Posterior cingulate gyrus (tissue), 11 donors: ENCODE measurements around the gene SPNS1.
"Not testable (repeated sequence)": the region's sequence is repeated elsewhere in the genome, so short reads cannot be mapped to it uniquely, and the experiment has no call there.

Source experiments
- DNase-seq, 10 donors: peaks; one replicate each; pipeline versions ENCODE4 v3.0.0 to v3.0.0-alpha.2; 2020 to 2021; ENCODE audit warnings: mixed read lengths in 3 of 10
- intact Hi-C: fragments of 100-400 bp; cut with DNase I; formaldehyde crosslinking; loops from one replicate; pipeline ENCODE4 v1.15.1; 2023

Gene SPNS1

DNA sequence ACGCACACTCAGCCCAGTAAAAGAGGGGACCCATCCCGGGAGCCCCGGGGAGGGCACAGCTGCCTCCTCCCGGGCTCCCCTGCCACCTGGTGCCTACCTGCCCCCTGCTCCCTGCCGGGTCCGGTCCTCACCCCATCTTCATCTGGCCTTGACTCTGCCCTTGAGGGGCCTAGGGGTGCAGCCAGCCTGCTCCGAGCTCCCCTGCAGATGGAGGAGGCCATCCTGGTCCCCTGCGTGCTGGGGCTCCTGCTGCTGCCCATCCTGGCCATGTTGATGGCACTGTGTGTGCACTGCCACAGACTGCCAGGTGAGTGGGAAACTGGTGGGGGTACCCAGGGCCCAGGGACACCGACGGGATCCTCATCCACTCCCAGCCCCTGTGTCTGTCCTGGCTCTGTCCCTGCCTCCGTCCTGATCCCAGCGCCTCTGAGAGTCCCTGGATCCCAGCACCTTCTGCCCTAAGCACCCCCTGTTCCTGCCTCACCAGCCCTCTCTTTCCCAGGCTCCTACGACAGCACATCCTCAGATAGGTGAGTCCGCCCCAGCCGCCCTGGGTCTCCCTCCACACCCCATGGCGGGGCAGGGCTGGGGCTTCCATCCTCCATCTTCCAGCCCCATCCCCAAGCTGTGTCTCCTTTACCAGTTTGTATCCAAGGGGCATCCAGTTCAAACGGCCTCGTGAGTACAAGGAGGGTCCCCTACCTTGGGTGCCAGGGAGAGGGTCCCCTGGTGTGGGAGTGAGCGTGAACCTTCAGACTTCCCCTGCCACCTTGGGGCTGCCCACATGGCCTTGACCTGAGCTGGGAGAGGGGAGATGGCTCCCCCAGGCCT, 10.8 kb downstream of the SPNS1 start:
- intact Hi-C loops: no loop called here
- DNase-seq: peak in 2 of 10 donors; percentile 55 to 63

DNA sequence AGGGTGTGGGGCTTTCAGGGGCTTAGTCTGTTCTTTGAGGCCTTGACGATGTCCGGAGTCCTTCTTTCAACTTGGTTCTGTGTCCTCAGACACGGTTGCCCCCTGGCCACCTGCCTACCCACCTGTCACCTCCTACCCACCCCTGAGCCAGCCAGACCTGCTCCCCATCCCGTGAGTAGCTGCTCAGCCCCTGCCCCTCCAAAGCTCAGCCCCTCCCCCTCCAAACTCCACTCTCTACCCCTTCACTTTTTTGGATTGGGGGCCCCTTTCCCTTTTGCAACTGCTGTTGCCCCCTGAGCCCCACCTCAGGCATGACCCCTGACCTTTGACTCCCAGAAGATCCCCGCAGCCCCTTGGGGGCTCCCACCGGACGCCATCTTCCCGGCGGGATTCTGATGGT, 11.5 kb downstream of the SPNS1 start:
- intact Hi-C loops: no loop called here

DNA sequence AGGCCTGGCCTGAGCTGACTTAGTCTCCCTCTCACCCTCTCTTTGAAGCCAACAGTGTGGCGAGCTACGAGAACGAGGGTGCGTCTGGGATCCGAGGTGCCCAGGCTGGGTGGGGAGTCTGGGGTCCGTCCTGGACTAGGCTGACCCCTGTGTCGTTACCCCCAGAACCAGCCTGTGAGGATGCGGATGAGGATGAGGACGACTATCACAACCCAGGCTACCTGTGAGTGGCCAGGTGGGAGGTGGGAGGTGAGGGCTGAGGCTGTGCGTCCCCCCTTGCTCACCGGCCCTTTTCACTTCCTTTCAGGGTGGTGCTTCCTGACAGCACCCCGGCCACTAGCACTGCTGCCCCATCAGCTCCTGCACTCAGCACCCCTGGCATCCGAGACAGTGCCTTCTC, 11.9 kb downstream of the SPNS1 start:
- peak in 2 of 10 donors; percentile 59 to 70 for DNase-seq
- intact Hi-C loops: no loop called here

More for the DNA sequence above, 11.5 kb downstream of the SPNS1 start:
- no peak for DNase-seq

DNA sequence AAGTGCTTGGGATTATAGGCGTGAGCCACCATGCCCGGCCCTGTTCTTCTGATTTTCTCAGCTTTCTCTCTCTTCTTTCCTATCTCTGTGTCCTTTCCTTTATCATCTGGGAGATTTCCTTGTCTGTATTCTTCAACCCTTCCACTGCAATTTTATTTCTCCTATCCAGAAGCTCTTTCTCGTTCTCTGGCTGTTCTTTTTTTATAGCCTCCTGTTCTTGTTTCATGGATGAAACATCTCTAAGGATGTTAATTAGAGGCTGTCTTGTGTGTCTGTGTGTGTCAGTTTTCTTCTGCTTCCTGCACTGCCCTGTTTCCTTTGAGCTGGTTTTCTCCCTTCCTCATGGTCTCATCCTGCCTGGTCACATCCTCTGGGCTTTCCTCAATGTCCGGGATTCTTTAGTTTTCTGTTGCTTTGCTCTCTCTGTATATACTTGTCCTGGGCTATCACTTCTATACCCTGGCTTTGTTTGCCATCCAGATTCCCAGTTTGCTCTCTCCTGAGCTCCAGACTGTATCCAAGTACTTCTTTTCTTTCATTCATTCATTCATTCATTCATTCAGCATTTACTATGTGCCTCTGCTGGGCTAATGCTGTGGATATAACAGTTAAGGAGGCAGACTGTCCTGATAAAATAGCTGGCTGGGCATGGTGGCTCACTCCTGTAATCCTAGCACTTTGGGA, 12.7 kb downstream of the SPNS1 start:
- intact Hi-C loops: no loop called here
- DNase-seq: peak in 1 of 10 donors; percentile 8

DNA sequence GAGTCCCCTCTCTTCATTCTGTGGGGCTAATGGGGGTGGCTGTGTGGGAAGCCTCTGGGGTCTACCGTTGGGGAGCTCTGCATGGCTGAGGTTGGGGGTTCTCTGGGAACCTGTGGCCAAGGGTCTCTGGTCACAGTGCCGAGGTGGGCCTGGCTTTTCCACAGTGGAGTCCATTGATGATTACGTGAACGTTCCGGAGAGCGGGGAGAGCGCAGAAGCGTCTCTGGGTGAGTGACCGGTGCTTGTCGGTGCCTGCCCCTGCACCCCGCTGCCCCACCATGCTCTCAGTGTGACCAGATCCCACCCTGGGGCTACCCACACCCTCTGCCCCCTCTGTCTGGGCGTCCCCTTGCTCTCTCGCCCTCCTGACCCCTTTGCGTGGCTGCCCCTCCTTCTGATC, 14.8 kb downstream of the SPNS1 start:
- intact Hi-C loops: no loop called here
- DNase-seq: peak in 2 of 10 donors; percentile 21 to 57

DNA sequence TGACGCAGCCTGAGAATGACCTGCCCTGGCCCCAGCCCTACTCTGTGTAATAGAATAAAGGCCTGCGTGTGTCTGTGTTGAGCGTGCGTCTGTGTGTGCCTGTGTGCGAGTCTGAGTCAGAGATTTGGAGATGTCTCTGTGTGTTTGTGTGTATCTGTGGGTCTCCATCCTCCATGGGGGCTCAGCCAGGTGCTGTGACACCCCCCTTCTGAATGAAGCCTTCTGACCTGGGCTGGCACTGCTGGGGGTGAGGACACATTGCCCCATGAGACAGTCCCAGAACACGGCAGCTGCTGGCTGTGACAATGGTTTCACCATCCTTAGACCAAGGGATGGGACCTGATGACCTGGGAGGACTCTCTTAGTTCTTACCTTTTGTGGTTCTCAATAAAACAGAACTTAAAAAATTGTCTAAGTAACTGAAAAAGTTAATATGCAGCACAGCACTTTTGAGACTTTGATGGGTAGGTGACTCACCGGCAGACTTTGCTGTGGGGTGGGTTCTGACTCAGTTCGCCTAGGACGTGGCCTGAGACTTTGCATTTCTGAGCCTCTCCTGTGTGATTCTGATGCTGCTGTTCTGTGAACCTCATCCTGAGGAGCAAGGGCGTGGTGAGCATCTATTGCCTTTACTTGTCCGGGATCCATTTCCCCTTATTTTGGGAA, 15.9 kb downstream of the SPNS1 start:
- intact Hi-C loops: no loop called here
- peak in 2 of 10 donors; percentile 16 to 59 for DNase-seq

DNA sequence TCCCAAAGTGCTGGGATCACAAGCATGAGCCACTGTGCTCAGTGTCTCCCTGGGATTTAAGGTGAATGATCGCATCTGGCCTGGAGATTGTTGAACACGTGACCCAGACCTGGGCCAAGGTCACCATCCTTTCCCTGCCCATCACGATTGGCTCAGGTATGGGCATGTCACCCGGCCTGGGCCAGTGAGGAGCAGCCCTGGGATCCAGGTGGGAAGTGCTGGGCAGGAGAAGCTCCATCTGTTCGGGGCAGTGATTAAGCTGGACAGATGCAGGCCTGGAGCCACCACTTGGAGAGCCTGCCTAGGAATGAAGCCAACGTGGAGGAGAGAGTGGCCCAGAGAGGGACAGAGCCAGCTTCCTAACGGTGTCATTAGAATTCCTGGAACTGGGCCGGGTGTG, 17.1 kb downstream of the SPNS1 start:
- DNase-seq: peak in 2 of 10 donors; percentile 58 to 69
- intact Hi-C loops: no loop called here

DNA sequence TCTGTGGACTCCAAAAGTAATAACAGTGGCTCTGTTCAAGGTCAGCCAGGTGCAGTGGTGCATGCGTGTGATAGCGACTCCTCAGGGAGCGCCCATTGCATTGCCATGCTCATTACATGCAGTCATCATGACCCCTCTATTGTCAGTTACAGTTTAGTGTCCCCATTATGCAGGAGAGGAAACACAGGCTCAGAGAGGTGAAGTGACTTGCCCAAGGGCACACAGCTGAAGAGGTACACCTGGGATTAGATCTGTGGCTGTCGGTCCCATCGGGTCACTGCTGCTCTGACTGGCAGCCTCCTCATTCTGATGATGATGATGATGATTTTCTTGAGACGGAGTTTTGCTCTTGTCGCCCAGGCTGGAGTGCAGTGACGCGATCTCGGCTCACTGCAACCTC, 17.9 kb downstream of the SPNS1 start:
- peak in 1 of 10 donors; percentile 16 for DNase-seq
- intact Hi-C loops: no loop called here

DNA sequence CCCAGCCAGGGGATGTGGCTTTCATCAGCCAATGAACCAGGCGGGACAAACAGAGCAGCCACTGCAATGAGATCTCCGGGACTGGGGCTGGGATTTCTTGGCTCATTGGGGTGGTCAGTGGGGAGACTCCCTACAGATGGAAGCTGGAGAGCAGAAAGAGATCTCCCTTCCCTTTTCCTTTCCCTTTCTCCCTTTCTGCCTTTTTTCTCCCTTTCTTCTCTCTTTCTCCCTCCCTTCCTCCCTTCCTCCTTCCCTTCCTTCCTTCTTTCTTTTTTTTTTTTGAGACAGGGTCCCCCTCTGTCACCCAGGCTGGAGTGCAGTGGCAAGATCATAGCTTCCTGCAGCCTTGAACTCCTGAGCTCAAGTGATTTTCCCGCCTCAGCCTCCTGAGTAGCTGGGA, 24.3 kb downstream of the SPNS1 start:
- intact Hi-C loops: no loop called here
- no peak for DNase-seq

DNA sequence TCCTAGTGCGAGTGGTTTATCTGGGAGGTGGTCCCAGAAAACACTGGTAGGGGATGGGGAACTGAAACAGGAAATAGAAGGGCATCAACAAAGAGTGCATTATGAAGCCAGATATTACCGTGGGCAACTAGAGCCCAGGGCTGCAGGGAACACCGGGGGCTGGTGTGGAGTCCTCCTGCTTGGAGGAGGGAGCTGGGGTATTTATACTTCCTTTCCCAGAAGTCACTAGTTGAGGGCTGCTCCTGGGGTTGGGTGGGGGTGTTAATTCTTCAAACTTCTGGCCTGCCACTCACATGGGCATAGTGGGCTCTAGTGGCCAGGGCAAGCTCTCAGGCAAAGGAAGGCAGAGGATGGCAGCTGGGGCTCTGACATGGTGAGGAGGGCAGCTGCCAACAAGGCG, 25.0 kb downstream of the SPNS1 start:
- intact Hi-C loops: no loop called here
- peak in 1 of 10 donors; percentile 25 for DNase-seq

DNA sequence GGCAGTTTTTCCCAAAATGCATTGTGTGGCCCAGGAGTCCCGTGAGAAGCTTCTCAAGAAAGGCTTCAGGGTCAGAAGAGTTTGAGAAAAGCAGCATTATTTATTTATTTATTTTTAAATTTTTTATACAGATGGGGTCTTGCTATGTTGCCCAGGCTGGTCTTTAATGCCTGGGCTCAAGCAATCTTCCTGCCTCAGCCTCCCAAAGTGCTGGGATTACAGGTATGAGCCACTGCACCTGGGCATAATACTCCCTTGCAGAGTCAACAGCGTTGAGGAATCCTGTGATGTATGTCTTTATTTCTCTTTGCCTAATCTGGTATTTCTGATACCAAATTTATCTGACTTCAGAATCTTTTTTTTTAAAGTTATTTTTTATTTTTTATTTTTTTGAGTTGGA, 25.4 kb downstream of the SPNS1 start:
- DNase-seq: no peak
- intact Hi-C loops: no loop called here

DNA sequence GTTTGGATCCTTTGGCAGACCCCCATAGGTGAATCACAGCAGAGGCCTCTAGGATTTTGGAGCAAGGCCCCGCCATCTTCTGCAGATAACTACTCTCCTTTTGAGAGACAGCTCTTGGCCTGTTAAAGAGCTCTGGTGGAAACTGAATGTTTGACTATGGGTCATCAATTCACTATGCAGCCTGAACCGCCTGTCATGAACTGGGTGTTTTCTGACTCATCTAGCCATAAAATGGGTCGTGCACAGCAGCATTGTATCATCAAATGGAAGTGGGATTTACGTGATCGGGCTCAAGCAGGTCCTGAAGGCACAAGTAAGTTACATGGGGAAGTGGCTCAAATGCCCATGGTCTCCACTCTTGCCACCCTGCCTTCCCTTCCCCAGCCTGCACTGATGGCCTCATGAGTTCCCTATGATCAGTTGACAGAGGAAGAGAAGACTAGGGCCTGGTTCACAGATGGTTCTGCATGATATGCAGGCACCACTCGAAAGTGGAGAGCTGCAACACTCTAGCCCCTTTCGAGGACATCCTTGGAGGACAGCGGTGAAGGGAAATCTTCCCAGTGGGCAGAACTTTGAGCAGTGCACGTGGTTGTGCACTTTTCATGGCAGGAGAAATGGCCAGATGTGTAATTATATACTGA, 30.0 kb downstream of the SPNS1 start:
- peak in 1 of 10 donors; percentile 14 for DNase-seq
- intact Hi-C loops: not testable (repeated sequence)

DNA sequence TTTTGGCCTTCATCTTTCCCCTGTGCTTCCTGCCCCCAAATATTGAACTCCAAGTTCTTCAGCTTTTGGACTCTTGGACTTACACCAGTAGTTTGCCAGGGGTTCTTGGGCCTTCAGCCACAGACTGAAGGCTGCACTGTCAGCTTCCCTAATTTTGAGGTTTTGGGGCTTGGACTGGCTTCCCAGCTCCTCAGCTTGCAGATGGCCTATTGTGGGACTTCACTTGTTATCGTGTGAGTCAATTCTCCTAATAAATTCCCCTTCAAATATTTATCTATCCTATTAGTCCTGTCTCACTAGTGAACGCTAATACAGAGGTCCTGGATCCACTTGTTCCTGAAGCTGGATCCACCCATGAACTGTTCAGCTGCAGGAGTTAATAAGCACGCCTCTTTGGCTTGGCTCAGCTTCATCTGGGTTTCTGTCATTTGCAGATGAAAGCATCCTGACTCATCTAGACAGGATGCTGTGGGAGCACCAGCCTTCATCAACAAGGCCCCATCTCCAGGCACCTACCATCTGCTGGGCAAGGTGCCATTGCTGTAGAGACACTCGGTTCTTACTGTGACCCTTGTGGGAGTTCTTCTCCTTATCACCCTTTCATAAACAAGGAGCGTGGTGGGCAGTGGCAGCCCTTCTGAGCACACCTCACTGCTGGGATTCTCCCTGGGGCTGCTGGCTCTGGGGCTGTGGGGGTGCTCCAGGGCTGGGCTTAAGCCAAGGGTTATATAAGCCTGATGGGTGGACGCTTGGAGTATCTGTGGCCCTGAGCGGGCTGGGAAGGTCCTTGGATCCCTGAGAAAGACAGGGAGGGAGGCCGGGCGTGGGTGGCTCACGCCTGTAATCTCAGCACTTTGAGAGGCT, 33.4 kb downstream of the SPNS1 start:
- peak in 1 of 10 donors; percentile 56 for DNase-seq
- intact Hi-C loops: no loop called here

DNA sequence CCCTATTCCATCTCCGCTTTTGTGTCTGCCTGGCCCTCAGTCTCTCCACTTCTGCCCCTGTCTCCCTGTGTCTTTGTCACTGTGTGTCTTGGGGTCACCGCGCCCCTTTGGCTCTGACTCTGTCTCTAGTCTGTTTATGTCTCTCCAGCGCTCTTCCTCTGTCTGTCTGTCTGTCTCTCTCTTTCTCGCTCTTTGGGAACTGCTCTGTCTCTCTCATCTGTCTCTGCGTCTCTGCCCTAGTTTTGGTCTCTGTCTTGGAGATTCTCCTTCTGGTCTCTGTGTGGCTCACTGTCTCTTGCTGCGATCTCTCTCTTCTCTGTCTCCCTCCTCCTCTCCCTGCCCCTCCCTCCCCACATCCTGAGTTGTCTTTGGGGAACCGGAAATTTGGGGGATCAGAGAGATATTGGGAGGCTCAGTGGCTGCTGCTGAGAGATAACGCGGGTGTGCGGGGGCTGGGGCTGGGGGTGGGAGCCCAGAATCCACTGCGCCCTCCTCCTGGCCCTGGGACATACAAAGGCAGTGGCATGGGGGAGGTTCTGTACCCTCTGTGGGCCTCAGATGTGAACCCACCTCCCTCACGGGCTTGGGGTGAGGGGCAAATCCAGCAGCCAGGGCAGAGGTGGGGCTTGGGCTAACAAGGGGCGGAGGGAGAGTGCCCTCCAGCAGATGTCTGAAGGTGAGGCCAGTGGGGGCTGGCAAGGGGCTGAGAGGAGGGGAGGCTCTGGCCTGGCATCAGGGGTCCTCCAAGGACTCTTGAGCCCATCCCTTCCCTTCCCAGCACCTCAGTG, 34.7 kb downstream of the SPNS1 start:
- intact Hi-C loops: no loop called here
- DNase-seq: peak in 1 of 10 donors; percentile 33

DNA sequence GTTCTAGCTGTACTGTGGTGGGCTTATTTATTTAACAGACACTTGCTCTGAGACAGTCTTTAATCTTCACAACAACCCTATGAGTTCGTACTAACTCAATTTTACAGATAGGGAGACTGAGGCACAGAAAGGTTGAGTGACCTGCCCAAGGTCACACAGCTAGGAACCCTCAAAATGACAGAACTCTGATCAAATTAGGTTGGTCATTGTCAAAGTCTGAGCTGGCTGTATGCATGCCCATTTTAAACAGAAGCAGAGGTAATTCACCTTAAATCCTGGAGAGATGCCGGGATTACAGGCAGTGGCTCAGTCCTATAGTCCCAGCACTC, 35.2 kb downstream of the SPNS1 start:
- DNase-seq: peak in 1 of 10 donors; percentile 2
- intact Hi-C loops: no loop called here

DNA sequence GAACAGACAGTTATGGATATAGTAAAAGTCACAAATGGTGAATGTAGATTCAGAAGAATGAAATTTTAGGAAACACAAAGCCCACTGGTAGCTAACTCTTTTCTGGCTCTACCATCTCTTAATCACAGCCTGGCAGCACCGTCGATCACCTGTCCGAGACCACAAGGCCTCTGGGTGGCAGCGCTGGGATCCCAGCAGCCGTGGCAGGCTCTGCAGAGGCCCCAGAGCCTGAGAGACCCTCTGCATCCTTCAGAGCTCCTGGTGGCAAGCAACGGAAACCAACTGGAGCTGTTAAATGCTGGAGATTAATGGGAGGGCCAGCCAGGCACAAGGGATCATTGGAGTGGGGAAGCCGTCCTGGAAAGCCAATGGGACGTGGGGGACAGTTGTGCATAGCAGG, 36.5 kb downstream of the SPNS1 start:
- peak in 1 of 10 donors; percentile 39 for DNase-seq
- intact Hi-C loops: no loop called here

DNA sequence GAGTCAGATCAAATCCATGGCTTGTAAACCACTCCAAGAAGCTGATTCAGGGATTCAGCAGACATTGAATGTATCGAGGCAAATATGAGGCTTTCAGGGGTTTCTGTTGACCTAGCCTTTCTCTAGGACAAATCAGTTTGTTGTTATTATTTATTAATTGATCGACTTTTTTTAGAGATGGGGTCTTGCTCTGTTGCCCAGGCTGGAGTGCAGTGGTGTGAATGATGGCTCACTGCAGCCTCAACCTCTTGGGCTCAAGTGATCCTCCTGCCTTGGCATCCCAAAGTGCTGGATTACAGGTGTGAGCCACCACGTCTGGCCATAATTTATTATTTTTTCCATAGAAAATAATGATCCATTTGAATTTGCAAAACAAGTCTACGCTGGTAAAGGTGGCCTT, 37.3 kb downstream of the SPNS1 start:
- peak in 1 of 10 donors; percentile 10 for DNase-seq
- intact Hi-C loops: no loop called here

DNA sequence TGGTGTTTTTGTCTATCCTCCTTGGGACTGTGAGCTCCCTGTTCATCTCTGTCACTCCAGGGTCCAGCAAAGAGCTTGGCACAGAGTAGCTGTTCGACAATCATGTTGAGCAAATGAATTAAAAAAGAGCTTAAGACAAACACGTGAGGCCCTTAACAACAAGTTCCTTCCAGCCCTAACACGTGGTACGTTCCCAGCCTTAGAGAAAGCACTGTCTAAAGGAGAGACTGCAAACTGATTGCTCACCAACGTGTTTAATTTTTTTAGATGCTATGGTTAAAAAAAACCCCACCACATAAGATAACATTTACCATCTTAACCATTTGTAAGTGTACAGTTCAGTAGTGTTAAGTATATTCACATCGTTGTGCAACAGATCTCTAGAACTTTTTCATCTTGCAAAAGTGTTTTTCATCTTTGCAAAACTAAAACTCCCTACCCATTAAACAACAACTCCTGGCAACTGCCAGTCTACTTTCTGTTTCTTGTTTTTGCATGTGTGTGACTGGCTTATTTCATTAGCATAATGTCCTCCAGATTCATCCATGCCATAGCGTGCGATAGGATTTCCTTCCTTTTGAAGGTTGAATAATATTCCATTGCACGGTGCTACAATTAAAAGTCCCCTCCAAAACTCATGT, 38.5 kb downstream of the SPNS1 start:
- DNase-seq: peak in 1 of 10 donors; percentile 0
- intact Hi-C loops: no loop called here
